GM12801 (cell line): ENCODE data around the gene AGAP1.

Experiments
- CTCF ChIP-seq: IDR thresholded peaks from one replicate; pipeline ENCODE4 v1.5.1; 2011; ENCODE audit warnings: control low read depth; ENCODE audit not compliant: insufficient read length; ENCODE audit errors: extremely low read depth

AGAP1 gene

DNA sequence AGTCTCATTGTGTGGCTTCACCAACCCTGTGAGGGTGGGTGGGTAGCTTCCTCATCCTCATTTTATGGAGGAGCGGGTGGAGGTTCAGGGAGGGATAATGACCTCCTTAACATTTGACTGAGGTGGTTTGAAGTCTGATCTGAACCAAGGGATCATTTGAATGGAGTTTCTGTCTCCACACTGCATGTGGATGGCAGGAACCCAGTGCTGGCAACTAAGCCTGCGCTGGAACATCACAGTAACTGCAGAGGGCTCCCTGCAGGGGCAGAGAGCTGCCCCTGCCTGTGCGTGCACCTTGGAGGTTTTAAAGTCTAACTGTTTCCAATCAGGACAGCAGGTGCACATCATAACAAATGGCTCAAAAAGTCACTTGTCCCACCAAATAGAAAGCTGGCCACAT, 3.3 kb downstream of the AGAP1 start:
- no peak for TF ChIP-seq CTCF

DNA sequence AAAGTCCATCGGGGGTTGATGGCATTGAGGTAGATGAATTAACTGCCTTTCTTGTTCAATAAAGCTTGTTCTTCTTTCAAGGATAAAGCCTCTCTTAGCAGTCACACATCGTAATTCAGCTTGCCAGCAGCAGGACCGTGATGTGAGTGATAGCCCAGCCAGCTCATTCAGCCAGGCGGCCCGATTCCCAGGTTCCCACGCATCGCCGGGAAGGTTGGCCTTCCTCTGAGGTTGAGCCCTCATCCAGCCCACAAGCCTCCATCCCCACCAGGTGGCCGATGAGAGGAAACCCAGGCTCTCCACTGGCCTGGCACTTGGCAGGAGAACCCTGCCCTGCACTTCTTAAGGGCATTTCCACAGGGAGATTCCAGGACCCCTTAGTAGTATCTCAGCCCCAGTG, 4.7 kb downstream of the AGAP1 start:
- no peak for TF ChIP-seq CTCF

DNA sequence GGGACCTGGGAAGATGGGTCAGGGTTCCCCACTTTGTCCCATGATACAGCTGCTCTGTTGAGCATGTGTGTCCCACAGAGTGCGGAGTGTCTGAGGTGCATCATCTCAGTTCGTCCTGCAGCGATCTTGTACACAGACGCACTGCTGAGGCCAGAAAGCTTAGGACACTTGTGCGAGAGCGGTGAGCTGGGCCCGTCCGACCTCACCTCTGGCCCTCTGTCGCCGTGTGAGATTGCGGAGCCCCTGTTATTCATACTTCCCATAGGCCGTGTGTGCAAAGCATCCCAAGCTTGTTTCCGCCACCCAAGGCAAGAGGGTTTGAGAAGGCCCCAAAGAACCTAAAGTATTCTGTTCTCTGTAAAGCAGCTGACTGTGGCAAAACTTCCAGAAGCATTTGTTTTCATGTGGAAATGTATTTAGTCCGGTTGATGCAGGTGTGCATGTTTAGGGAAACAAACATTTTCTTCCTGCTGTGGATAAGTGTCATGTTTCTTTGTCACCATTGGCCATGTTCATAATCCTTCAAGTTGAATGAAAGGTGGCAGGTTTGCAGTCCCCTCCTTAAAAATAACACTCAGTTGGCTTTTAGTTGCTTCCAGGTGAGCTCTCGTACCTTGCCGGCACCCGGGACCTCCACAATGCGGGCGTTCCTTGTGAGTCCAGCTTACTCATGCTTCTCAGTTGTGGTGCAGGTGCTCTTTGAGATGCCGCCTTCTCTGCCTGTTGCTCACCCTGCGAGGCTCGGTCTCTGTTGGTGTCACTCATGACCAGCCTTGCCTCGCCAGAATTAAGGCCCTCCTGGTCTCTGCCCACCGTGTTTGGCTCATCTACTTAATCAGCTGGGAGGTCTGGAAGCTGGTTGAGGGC, 5.3 kb downstream of the AGAP1 start:
- TF ChIP-seq CTCF = no peak

- TF ChIP-seq CTCF = no peak
Measured at GRCh38 chr2:235500110-235500760, 6.4 kb downstream of the AGAP1 start.

GRCh38 chr2:235500761-235501672, 7.2 kb downstream of the AGAP1 start:
- TF ChIP-seq CTCF = no peak

GRCh38 chr2:235501673-235502031, 7.8 kb downstream of the AGAP1 start:
- TF ChIP-seq CTCF = no peak

- no peak for TF ChIP-seq CTCF
Measured at GRCh38 chr2:235502336-235502735, 8.5 kb downstream of the AGAP1 start.
